Upper lobe of left lung (tissue), 4 donors: ENCODE measurements around the gene UGT1A8.

Experiments used
- EP300 ChIP-seq, 4 donors: sonication (generic); formaldehyde crosslinking; IDR thresholded peaks; one replicate each; pipeline ENCODE4 v1.5.1; 2017; ENCODE audit warnings: antibody characterized with exemption in 4 of 4, control low read depth in 2 of 4
- POLR2A ChIP-seq, 4 donors: fragments of 450-650 bp; IDR thresholded peaks; one replicate each; pipeline ENCODE4 v1.5.1; 2016 to 2017; ENCODE audit warnings: antibody characterized with exemption in 4 of 4, mild to moderate bottlenecking in 2 of 4
- POLR2AphosphoS5 ChIP-seq, 2 donors: sonication (generic); formaldehyde crosslinking; IDR thresholded peaks; one replicate each; pipeline ENCODE4 v1.5.1; 2017; ENCODE audit warnings: antibody characterized with exemption in 2 of 2
- TF ChIP-seq, protein P1 (sequence below), 6 experiments: fragments of 450-650 bp in 4 of 6; fragments of 200-600 bp in 2 of 6; sonication (generic) in 2 of 6; IDR thresholded peaks; one replicate each; pipeline ENCODE4 v1.5.1; 2016 to 2019; ENCODE audit warnings: antibody characterized with exemption in 6 of 6

GRCh38 chr2:233758141-233758540 is 140.7 kb downstream of the UGT1A8 start:
- TF ChIP-seq POLR2A (IDR thresholded peaks at IDR 0.05) (no peak), EP300 (IDR thresholded peaks at IDR 0.05) (no peak), POLR2AphosphoS5 (IDR thresholded peaks at IDR 0.05) (no peak)
- TF ChIP-seq, protein P1, sequence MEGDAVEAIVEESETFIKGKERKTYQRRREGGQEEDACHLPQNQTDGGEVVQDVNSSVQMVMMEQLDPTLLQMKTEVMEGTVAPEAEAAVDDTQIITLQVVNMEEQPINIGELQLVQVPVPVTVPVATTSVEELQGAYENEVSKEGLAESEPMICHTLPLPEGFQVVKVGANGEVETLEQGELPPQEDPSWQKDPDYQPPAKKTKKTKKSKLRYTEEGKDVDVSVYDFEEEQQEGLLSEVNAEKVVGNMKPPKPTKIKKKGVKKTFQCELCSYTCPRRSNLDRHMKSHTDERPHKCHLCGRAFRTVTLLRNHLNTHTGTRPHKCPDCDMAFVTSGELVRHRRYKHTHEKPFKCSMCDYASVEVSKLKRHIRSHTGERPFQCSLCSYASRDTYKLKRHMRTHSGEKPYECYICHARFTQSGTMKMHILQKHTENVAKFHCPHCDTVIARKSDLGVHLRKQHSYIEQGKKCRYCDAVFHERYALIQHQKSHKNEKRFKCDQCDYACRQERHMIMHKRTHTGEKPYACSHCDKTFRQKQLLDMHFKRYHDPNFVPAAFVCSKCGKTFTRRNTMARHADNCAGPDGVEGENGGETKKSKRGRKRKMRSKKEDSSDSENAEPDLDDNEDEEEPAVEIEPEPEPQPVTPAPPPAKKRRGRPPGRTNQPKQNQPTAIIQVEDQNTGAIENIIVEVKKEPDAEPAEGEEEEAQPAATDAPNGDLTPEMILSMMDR (IDR thresholded peaks at IDR 0.05): no peak
